ENCODE results near the gene KLF16. TPM values are rescaled to one million over a fixed set of nuclear protein-coding genes. Genes with fewer than 3 reads are reported as not detected.
A peak's percentile ranks its signal among the peaks of the same experiment; 100 is the strongest.

Gene KLF16
- total RNA-seq, 1 donor from 2014 or later = 9.7 TPM

- peak; percentile 74 for DNase-seq (ENCODE audit: low read depth)
Observed at GRCh38 chr19:1856345-1856697, 7.1 kb downstream of the KLF16 start.

DNA sequence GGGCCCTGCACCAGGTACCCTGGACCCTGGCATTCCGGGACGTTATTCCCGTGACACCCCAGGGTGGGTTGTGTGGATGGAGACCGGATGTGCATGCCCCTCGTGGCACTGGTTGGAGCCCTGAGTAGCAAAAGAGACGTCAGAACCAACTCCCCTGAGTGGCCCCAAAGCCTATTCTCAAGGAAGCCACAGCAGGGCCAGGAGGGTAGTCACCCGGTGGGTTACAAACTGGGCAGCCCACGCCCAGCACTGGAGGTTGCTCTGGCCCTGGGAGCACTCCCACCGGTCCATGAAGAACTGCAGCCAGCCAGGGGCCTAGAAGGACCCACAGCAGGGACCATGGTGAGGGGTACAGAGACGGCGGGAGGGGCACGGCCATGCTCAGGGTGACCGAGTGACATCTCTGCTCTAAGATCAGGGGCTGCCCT is 7.5 kb downstream of the KLF16 start:
- peak; percentile 56 for DNase-seq (ENCODE audit: low read depth)

GRCh38 chr19:1855040-1855827 is 8.1 kb downstream of the KLF16 start:
- peak; percentile 91 for DNase-seq (ENCODE audit: low read depth)

DNA sequence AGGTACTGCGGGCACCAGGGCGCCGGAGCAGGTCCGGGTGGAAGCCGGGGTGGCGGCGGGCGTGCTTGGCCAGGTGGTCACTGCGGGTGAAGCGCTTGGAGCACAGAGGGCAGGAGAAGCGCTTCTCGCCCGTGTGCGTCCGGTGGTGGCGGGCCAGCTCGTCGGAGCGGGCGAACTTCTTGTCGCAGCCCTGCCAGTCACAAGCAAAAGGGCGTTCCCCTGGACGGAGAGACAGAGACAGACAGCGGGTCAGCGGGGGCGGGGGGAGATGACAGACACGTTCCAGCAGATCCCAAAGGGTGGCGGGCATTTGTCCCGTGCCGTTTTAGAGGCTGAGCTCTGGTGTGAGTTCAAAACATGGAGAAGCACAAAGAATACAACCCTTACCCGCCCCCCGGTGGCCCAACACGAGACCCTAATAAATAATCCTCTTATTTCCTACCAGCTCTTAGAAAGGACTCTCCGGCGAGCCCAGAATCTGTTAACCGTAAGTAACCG is 8.8 kb downstream of the KLF16 start:
- no peak for DNase-seq (ENCODE audit: low read depth)

- DNase-seq (ENCODE audit: low read depth) = no peak
Observed at GRCh38 chr19:1854039-1854541, 9.3 kb downstream of the KLF16 start.

DNA sequence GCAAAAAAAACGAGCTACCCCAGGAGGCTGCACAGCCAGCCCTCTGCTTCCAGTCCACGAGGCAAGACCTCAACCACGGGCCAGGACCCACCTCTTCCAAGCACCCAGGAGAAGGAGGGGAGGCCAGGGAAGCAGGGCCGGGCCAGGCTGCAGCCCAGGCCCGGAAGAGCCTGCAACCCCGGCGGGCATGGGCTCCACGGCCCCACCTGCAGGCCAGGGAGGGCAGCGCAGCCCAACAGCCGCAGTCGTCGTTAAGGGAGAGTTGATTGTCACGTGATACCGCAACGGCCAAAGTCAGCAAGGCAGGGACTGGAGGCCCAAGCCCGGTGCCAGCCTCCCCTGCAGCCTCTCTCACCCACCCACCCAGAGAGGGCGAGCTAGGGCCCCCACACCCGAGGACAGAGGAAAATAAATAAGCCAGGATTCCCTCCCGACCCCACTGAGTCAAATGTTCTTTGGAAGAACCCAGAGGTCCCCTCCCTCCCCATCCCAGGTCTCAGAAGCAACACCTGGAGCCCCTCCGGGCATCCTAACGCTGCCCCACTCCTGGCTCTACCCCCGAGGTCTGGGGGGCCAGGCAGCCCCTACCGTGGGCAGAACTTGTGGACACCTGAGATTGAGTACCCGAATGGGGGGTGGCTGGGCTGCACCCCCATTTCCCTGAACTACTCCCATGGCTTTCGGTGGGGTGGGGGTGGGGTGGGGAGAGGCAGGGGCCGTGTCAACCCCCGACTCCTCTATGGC is 9.9 kb downstream of the KLF16 start:
- DNase-seq (ENCODE audit: low read depth) = peak; percentile 67

- no peak for DNase-seq (ENCODE audit: low read depth)
Observed at GRCh38 chr19:1852581-1853128, 10.7 kb downstream of the KLF16 start.

- no peak for DNase-seq (ENCODE audit: low read depth)
Observed at GRCh38 chr19:1851654-1852580, 11.5 kb downstream of the KLF16 start.

- DNase-seq (ENCODE audit: low read depth) = no peak
Observed at GRCh38 chr19:1850809-1851653, 12.3 kb downstream of the KLF16 start.

GRCh38 chr19:1849886-1850398 is 13.4 kb downstream of the KLF16 start:
- no peak for DNase-seq (ENCODE audit: low read depth)

- DNase-seq (ENCODE audit: low read depth) = no peak
Observed at GRCh38 chr19:1849132-1849474, 14.3 kb downstream of the KLF16 start.

DNA sequence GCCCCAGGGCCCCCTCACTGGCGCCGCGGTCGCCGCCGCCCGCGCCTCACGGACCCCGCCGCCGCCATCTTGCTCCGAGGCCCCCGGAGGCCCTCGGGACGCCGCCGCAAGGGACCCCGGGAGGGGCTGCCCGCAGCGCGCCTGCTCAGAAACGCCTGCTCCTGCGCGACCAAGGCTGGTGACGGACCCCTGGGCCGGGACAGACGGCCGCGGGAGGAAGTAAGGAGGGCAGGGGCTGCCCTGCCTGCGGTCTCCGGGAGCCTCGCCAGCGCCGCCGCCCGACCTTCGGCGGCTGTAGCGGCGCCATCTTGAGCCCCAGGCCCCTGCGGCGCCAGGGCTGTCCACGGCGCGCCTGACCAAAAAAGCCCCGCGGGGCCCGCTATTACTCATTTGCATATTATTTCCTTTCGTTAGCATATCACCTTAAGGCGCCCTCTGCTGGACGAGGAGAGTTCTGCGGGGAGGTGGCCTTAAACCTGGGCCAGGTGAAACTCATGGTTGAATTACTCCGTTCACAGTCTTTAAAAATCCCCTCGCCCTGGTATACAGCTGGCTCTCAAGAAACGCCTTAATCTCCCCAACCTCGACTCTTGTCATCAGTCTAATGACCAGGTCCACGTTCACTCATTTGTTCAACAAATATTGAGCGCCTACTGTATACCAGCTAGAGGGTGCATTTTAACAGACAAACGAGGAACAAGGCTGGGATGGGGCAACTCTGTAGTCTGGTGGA is 14.8 kb downstream of the KLF16 start, which contains the start of gene REXO1:
TSS of gene REXO1 (minus strand) at position 85 of the 733 bp plus-strand sequence. CDS start 125 bp downstream, outside the sequence.
- DNase-seq (ENCODE audit: low read depth) = peak; percentile 94

GRCh38 chr19:1847684-1848398 is 15.5 kb downstream of the KLF16 start:
- DNase-seq (ENCODE audit: low read depth) = peak; percentile 42

DNA sequence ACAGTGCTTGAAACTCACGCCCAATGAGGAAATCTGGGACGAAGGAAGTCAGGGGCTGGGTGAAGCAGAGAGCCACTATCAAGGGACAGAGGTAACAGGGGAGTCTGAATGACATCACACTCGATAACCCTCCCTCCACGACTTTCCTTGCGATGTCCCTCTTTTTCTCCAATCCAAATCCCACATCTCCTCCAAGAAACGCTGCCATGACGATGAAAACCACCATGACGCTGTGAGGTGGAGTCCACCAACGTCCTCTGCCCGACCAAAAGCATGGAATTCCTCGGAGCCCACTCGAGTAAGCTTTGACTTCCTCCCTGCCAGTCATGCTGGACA is 16.1 kb downstream of the KLF16 start:
- no peak for DNase-seq (ENCODE audit: low read depth)

DNA sequence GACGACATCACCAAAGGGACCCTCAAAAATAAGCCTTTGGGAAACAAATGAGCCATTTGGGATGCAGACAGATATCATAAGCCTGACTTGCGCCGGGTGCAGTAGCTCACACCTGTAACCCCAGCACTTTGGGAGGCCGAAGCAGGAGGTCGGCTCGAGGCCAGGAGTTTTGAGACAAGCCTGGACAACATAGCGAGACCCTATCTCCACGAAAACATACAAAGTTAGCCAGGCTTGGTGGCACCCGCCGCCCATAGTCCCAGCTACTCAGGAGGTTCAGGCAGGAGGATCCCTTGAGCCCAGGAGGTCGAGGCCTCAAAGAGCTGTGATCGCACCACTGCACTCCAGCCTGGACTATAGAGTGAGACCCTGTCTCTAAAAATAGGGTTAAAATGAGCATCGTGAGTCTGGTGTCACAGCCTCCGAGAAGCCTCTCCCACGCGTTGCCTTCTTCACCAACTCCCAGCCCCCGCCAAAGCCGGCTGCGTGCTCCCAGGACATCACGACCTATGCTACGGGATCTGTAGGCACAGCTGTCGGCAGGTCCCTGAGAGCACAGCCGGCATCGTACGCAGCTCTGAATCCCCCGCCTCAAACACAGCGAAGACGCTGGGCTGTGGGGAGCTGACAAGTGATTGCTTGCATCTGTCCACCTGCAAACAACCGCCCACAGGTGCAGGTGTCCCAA is 16.7 kb downstream of the KLF16 start:
- no peak for DNase-seq (ENCODE audit: low read depth)

DNA sequence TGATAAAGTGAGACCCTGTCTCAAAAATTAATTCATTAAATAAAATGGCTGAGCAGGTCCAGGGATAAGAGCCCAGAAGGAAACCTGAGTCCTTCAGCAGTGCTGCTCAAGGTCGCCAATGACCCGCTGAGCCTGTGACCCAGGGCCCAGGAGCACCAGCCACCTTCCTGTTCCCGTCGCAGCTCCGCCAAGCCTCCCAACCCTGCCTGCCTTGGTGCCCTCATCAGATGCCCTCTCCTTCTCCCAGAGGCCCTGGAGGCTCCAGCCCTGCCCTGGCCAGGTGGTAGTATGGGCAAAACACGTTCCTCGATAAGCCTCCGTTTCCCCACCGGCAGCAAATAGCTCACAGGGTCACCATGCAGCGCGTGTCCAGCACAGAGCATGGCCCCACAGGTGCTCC is 17.7 kb downstream of the KLF16 start:
- DNase-seq (ENCODE audit: low read depth) = no peak

DNA sequence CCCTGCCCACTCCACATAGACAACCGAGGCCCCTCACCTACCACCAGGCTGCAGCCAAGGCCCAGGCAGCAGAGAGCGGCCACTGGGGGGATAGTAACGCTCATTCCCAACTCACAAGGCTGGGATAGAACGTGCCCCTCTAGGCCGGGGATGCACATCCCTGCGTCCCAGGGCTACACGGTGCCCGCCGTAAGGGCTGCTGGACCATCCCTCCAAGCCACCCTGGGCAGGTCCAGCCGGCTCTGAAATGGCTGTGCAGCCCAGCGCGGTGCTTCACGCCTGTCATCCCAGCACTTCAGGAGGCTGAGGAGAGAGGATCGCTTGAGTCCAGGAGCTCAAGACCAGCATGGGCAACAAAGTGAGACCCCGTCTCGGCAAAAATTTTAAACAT is 18.3 kb downstream of the KLF16 start:
- no peak for DNase-seq (ENCODE audit: low read depth)

Data from myocyte (in vitro differentiated cells).